BJ (cell line): ENCODE results near the gene SETD5. TPM values are rescaled to one million over a fixed set of nuclear protein-coding genes. Genes with fewer than 3 reads are reported as not detected.
A peak's percentile ranks its signal among the peaks of the same experiment; 100 is the strongest.

Experiments
- CTCF ChIA-PET: fragments of 350-600 bp; formaldehyde crosslinking; extraction: SDS; loops from one replicate; lab custom pipeline; 2021; ENCODE audit warnings: antibody characterized with exemption, inconsistent platforms; lab: Yijun Ruan, JAX
- POLR2A ChIA-PET: fragments of 300-600 bp; sonication (Branson Sonifier 250); formaldehyde crosslinking; extraction: SDS; loops from one replicate; lab custom pipeline; 2021; ENCODE audit warnings: antibody characterized with exemption; lab: Charles Lee
- DNase-seq: peaks from one replicate; pipeline ENCODE4 v3.0.0-alpha.2; 2011; ENCODE audit warnings: low read depth
- H3K27me3 ChIP-seq: 2 replicates; pipeline ENCODE4 v1.6.0; 2011; ENCODE audit warnings: low read length; ENCODE audit not compliant: control insufficient read depth, insufficient read depth
- H3K36me3 ChIP-seq: 2 replicates; pipeline ENCODE4 v1.5.1; 2011; ENCODE audit warnings: low read length; ENCODE audit not compliant: control insufficient read depth, insufficient read depth
- H3K4me3 ChIP-seq: 2 replicates; pipeline ENCODE4 v1.5.1; 2011; ENCODE audit warnings: low read depth, mild to moderate bottlenecking, control low read depth, low read length
- polyA plus RNA-seq: library from polyadenylated mRNA; depleted of rRNA; stranded (reverse); fragments of >200 nt; gene quantifications from 2 replicates; pipeline ENCODE4 v1.2.3, GENCODE V29; 2011
- TF ChIP-seq, protein P1 (sequence below): IDR thresholded peaks from 2 replicates; pipeline ENCODE4 v1.5.1; 2011; ENCODE audit warnings: low read depth, mild to moderate bottlenecking, control low read depth, inconsistent platforms, low read length, moderate library complexity; ENCODE audit not compliant: insufficient read depth

The SETD5 gene
- polyA plus RNA-seq, 1 experiment, result 55.1 TPM

DNA sequence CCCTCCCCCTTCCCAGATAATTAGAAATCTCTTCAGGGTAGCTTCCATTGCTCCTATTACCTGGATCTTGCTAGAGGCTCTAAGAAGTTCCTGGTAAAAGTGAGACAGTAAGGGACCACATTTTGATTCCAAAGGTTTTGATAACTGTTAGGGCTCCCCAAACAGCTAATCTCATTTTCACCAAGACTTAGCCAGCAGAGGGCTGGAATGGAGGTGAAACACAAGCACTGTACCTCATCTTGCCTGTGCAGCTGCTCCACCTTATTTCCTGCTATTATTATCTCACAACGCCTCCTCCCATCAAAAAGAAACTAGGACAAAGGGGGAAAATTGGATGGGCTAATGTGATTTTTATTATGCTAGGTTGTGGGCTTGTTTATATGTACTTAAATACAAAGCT is 7.3 kb downstream of the SETD5 start:
- TF ChIP-seq, protein P1, sequence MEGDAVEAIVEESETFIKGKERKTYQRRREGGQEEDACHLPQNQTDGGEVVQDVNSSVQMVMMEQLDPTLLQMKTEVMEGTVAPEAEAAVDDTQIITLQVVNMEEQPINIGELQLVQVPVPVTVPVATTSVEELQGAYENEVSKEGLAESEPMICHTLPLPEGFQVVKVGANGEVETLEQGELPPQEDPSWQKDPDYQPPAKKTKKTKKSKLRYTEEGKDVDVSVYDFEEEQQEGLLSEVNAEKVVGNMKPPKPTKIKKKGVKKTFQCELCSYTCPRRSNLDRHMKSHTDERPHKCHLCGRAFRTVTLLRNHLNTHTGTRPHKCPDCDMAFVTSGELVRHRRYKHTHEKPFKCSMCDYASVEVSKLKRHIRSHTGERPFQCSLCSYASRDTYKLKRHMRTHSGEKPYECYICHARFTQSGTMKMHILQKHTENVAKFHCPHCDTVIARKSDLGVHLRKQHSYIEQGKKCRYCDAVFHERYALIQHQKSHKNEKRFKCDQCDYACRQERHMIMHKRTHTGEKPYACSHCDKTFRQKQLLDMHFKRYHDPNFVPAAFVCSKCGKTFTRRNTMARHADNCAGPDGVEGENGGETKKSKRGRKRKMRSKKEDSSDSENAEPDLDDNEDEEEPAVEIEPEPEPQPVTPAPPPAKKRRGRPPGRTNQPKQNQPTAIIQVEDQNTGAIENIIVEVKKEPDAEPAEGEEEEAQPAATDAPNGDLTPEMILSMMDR, result 0 out of 2 replicates have a peak, but pooled peaks have one; percentile 6
- Histone ChIP-seq H3K27me3 (no peaks in the 10 kb centered on the region), H3K36me3 (no peaks in the 10 kb centered on the region), H3K4me3 (no peak overlapping the region)
- no peak for DNase-seq
- ChIA-PET CTCF (interaction anchor here (0.9 to 1.6 kb wide), 3 partner anchors 16 to 22 kb away, joined by 3 to 4 read pairs (median 4); no protein-coding TSS in a partner anchor), POLR2A (no interaction called here)

DNA sequence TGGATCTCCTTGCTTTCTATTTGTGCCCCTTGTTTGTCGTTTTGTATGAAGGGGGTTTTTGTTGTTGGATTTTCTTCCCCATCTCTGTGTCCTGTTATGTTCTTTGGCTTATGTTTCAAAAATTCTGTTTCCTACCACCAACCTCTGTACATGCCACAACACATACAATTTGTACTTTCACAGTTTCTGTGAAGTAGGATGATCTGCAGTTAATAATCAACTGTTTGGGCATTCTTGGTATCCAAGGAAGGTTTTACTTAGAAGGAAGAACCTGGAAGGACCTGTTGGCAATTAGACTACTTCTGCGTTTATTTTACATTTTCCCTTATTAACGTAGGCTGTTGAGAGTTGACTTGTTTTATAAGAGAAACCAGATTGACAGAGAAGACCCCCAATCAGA is 8.3 kb downstream of the SETD5 start:
- Histone ChIP-seq H3K27me3 (no peaks in the 10 kb centered on the region), H3K36me3 (no peaks in the 10 kb centered on the region), H3K4me3 (no peak overlapping the region)
- no peak for DNase-seq
- CTCF ChIA-PET, result no interaction called here
- POLR2A ChIA-PET, result interaction anchor here (0.6 kb wide), 1 partner anchor 32 kb away, joined by 4 read pairs; no protein-coding TSS in a partner anchor
- TF ChIP-seq, protein P1, result no peak

DNA sequence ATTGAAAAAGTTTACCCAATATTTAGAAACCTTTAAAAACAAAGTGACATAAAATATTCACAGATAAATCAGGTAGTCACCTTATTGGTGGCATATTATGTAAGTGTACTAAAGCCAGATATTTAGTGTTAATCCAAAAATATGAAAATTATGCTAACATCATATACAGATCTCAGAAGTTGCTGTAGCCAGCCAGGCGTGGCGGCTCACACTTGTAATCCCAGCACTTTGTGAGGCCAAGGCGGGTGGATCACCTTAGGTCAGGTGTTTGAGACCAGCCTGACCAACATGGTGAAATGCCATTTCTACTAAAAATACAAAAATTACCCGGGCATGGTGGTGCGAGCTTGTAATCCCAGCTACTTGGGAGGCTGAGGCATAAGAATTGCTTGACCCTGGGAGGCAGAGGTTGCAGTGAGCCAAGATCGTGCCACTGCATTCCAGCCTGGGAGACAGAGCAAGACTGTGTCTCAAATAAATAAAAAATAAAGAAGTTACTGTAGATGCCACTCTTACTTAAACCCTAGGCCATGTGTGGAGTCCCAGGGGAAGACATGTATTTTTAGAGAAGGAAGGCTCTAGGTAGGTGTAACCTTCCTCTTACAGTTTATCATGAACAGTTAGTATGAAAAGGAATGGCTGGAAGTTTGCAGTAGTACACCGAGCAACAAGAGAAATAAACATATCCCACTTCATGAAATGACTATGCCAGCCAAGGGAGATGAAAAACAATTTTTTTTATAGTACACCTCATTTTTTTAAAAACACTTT is 9.6 kb downstream of the SETD5 start:
- CTCF ChIA-PET, result interaction anchor here (0.9 kb wide), 1 partner anchor 9 kb away, joined by 4 read pairs; no protein-coding TSS in a partner anchor

GRCh38 chr3:9408061-9408460 is 10.6 kb downstream of the SETD5 start:
- no peaks in the 10 kb centered on the region for H3K27me3 ChIP-seq
- H3K4me3 ChIP-seq, result no peak overlapping the region
- DNase-seq, result no peak
- H3K36me3 ChIP-seq, result no peaks in the 10 kb centered on the region
- POLR2A ChIA-PET, result no interaction called here
- CTCF ChIA-PET, result interaction anchor here (0.9 kb wide), 1 partner anchor 8 kb away, joined by 4 read pairs; no protein-coding TSS in a partner anchor
- TF ChIP-seq, protein P1, result no peak

More for the DNA sequence above, 9.6 kb downstream of the SETD5 start:
- POLR2A ChIA-PET, result interaction anchor here (0.6 kb wide), 1 partner anchor 664 kb away, joined by 3 read pairs; no protein-coding TSS in a partner anchor
- Histone ChIP-seq H3K36me3 (no peaks in the 10 kb centered on the region), H3K4me3 (no peak overlapping the region), H3K27me3 (no peaks in the 10 kb centered on the region)
- DNase-seq, result no peak
- TF ChIP-seq, protein P1, result no peak

- DNase-seq, result no peak
- H3K36me3 ChIP-seq, result no peaks in the 10 kb centered on the region
- H3K4me3 ChIP-seq, result no peak overlapping the region
- POLR2A ChIA-PET, result no interaction called here
- TF ChIP-seq, protein P1, result no peak
- no peaks in the 10 kb centered on the region for H3K27me3 ChIP-seq
- CTCF ChIA-PET, result interaction anchor here (1.0 kb wide), 1 partner anchor 14 kb away, joined by 3 read pairs; no protein-coding TSS in a partner anchor
Measured at GRCh38 chr3:9408546-9408945, 11.1 kb downstream of the SETD5 start.
